Suppressor macrophage treated with lipopolysaccharide for 1 hour (primary cell): ENCODE data around the gene LRP1-AS.

Experiments used
- DNase-seq, 3 donors: peaks; one replicate each; pipeline ENCODE4 v3.0.0-alpha.2; 2020 to 2022

Gene LRP1-AS

DNA sequence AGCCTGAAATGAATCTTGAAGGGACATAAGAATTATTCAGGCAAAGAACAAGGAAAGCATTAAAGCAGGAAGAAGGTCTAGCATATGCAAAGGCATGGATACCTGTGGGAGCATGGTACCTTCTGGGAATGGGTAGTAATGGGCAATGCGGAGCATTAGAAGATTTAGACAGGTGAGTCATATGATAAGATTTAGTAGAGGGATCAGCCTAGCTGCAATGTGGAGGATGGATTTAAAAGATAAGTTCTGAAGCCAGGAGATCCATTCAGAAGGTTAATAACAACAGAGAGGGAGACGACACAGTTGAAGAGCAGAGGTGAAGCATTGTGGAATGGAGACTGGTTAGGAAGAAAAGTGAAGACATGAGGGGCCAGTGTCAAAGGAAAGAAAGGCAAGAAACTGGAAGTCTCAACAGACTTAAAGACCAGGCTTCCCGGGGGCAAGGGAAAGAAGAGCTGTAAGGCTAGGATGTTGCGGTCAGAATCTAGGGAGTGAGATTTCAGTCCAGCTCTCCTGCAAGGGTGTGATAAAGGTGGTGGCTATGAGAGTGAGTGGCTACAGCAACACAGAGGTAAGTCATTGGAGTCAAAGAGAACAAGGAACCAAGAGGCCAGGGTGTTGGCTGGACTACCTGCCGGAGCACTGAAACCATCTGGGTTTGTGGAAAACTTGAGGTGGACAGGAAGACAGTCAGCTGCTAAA is 30.7 kb downstream of the LRP1-AS start:
- no peak for DNase-seq

GRCh38 chr12:57112492-57113294 is 34.7 kb downstream of the LRP1-AS start:
- no peak for DNase-seq

- peak; percentile 93 to 94 (median 93) for DNase-seq
These were observed 36.2 kb downstream of the LRP1-AS start, which contains the start of gene STAT6 for GRCh38 chr12:57111031-57111734. TSS of gene STAT6 (minus strand) at chr12:57111362. CDS start at chr12:57108278, 3,084 bp downstream.

- peak; percentile 80 to 84 (median 82) for DNase-seq
These were observed 37.1 kb downstream of the LRP1-AS start for GRCh38 chr12:57110104-57111030.

DNA sequence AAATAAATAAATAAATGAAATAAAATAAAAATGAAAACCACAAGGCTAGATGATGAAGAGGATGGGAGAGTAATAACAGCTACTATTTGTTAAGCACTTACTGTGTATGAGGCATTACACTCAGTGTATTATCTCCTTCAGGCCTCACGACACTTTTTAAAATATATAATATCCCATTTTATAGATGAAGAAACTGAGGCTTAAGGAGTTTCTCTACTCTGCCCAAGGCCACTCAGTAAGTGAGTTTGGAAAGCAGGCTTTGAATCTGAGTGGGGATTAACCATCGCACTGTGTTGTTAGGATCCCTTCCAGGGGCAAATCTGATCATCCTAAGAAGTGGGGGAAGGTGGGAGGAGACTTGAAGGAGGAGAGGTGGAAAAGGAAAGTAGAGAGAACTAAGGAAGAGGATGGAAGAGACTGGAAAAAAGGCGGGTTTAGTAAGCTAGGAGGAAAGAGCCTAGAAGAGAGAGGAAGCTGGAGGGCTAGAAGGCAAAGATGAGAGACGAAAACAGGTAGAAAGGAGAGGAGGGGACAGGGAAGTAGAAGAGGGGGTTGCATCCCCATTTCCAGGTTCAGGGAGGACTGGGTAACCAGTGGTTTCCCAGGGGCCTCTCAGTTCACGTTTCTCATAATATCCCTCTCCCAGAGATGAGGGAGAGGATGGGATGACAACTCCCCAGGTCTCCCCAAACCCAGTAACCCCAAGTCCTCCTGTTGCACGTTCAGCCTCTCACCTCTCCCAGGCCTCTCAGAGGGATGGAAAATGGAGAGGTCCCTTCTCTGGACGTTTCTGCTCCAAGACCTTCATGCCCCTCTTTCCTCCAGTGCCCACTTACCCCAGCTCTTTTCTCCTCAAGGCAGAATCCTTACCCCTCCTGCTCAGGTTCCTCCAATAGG is 38.0 kb downstream of the LRP1-AS start:
- no peak for DNase-seq

DNA sequence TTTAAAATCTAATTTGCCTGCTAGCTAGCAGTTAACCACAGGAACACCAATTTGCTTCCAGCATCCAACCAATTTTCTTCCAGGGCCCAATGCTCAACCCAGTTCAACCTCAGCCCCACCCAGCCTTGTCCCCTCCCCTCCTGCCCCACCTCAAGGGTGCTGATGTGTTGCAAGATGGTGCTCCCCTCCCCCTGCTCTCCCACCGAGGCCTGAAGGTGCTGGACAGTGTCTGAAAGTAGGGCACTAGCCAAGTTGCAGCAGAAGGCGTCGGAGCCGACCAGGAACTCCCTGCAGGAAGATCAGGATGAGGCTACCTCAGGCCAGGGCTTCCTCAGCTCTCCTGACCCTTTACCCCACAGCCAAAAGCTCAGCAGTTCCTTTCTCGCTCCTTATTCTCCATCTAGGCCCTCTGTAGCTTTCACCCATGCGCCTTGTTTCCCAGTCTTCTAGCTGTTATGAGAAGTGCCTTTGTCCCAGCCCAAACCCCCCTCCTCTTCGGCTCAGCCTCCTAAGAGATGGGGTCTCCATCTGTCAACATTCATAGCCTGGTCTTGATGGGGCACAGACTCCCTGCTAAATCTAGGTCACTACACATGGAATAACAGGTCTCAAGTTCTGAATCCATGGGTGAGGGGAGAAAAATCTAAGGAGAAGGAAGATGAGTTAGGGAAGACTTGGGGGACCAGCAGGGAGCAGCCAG is 39.8 kb downstream of the LRP1-AS start:
- no peak for DNase-seq

GRCh38 chr12:57106021-57106708 is 41.3 kb downstream of the LRP1-AS start:
- DNase-seq = no peak

DNA sequence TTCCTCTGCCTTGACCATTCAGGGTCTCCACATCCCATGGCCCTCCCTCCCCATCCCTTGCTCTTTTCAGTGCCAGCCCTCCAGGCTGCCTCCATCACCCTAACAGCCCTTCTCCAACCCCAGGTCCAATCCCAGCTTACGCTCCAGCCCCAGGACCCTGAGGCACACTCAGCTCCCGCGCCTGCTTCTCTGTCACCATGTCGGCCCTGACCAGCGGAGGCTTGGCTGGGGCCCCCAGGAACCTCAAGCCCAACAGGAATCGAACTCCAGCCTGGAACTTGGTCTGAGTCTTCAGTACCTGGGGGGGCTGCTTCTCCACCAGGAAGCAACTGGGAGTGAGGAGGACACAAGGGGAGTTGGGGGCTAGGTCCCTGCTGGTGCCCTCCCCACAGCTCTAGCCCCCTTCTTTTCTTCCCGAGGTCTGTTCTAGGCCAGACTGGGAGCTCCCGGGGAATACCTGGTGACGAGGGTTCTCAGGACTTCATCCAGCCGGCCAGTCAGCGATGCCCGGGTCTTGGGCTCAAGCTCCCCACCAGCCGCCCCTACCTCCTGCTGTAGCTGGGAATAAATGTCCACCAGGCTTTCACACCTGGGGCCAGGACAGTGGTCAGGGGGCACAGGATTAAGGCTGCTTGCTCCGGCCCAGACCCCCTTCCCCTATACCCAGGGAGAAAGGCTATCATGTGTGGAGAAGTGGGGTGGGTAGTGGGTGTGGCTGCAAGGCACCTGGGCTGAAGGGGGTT is 42.2 kb downstream of the LRP1-AS start:
- DNase-seq = no peak

- DNase-seq = no peak
These were observed 43.0 kb downstream of the LRP1-AS start for GRCh38 chr12:57104292-57104910.

DNA sequence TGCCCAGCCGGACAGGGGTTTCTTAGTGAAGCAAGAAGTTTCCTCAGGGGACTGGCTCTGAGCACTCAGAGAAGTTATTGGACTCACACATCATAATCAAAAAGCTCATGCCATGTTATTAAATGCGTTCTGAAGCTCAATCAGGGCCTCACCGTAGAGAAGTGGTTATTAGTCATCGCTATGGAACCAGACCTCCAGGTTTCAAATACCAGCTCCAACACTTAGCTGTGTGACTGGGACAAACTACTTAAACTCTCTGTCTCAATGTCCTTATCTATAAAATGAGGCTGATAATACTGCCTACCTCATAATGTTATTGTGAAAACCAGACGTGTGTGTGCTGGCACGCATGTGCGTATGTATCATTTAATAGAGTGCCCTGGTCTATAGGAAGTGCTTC is 43.6 kb downstream of the LRP1-AS start:
- no peak for DNase-seq

GRCh38 chr12:57101892-57102695 is 45.3 kb downstream of the LRP1-AS start:
- peak; percentile 39 to 51 (median 46) for DNase-seq

- no peak for DNase-seq
These were observed 47.7 kb downstream of the LRP1-AS start for GRCh38 chr12:57099766-57100165.

DNA sequence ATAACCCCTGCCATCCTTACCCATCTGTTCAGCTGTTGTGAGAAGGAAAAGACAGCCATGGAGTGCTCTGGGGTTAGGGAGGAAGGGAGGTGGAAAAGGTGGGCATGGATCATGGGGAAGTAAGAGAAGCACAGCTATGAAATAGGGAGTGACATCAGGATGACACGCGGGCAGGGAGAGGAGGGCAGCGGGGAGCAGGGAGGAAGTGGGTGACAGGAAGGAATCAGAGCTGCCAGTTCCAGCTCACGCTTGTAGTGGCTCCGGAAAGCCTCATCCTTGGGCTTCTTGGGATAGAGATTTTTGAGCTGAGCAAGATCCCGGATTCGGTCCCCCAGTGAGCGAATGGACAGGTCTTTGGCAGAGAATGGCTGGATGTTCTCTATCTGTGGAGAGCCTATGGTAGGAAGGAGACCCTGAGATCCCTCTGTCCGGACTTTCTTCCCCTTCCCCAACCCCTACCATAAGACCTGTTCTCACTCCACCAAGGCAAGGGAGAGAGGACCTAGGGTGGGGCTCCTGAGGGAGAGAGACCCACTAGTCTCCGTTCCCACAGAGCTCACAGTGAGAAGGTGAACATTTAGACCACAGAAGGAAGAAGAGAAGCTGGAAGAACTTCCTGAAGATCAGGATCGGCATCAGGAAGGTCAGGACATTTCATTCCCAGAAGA is 48.2 kb downstream of the LRP1-AS start:
- DNase-seq = peak; percentile 67 to 81 (median 79)

DNA sequence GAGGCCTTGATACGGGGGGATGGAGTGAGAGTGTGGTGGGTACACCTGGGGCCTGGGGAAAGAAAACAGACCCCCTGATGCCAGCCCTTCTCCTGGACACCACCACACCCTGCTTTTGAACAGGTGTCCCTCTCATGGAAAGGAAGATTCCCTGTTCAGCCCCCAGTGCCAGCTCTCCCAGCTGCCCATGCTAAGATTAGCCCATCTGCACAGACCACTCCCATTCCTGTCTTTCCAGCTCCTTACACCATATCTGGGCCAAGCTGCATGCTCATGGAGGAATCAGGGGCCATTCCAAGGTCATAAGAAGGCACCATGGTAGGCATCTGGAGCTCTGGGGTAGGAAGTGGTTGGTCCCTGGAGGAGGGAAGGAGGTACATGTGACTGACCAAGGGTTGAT is 48.9 kb downstream of the LRP1-AS start:
- no peak for DNase-seq

GRCh38 chr12:57097554-57097835 is 49.9 kb downstream of the LRP1-AS start:
- no peak for DNase-seq

GRCh38 chr12:57096748-57097553 is 50.5 kb downstream of the LRP1-AS start:
- DNase-seq = no peak
